ENCODE measurements around the gene ABCC5.

Gene ABCC5

DNA sequence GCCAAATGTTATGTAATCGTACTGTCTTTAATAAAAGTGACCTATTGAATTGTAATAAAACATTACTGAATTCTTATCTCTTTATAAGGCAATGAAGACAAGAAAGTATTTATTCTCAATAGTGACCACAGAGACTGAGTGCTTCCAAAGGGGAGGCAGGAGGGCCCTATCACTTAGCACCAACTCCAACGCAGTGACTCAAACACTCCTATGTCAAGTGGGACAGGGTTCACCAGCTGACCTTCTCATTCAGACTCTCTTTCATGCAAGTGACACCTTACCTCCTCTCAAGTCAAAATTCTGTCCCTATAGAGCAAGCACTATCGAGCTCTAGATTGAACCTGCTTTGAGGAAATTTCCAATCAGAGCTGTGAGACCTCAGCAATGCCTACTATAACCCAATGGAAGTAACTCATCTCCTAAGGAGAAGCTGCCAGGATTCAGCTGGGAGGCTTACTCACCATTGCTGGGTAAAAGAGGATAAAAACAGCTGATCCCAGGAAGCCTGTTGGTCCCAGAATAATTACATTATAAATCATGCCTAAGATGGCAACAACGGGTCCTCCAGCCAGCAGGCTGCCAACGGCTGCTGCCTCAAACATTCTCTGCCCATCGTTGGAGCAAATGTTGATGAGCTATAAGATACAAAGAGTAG, 35.6 kb downstream of the ABCC5 start:
- no peak overlapping the region for H3K4me3 ChIP-seq (ENCODE audit: low read depth, low read length)

DNA sequence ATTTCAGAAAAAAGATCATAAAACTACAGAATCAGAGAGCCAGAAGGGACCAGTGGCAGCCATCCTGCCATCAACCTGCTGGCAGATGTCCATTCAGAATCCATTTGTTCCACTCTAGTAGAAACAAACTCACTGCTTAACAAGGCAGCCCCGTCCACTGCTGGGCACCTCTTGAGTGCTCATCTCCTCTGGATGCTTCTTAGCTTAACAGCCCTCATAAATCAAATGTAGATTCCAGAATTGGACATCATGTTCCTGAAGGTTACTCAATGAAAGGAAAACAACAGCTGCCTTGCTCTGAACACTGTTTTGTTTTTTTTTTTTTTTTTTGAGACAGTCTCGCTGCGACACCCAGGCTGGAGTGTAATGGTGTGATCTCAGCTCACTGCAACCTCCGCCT, 37.3 kb downstream of the ABCC5 start:
- H3K4me3 ChIP-seq (ENCODE audit: low read depth, low read length) = no peak overlapping the region

DNA sequence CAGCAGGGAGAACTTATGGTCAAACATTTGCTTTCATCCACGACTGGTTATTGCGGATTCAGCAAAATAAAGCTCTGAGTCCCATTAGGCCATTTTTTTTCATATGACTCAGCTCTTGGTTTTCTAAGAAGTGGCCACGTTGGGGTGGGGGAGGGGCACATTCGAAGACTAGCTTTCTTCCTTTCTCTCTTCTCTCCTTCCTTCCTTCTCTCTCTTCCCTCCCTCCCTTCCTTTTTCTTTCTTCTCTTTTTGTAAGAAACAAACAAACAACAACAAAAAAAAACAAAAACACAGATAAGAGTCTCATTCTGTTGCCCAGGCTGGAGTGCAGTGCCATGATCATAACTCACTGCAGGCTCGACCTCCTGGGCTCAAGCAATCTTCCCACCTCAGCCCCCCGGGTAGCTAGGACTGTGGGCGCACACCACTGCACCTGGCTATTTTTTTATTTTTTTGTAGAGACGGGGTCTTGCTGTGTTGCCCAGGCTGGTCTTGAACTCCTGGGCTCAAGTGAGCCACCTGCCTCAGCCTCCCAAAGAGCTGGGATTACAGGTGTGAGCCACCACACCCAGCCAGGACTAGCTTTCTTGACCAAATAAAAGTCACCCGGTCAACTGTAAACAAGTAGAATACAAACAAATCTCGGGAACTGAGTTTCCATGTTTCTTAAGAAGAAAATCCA, 41.6 kb downstream of the ABCC5 start:
- no peak overlapping the region for H3K4me3 ChIP-seq (ENCODE audit: low read depth, low read length)

DNA sequence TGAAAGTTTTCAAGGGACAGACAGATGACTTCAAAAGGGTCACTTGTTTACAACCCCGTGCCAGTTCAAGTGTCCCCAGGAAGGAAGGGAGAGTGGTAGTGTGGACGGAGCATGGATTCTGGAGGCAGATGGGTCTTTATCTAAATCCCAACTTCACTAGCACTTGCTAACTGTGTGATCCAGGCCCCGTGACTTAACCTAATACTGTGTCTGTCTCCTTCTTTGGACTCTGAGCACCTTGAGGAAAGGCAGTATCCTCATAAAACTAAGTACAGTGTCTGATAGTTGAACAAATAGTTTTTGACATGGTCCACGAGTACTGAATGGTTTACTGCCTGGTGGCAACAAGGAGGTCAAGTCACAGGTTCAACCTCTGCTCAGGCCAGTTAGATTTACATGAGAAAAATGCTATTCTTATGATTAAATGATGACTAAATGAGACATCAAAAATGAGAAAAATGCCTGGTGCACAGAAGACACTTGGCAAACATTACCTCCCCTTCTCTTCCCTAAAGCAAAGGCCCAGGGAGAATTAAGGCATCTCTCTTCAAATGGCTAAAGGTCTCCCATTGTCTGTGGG, 48.9 kb downstream of the ABCC5 start:
- no peak overlapping the region for H3K4me3 ChIP-seq (ENCODE audit: low read depth, low read length)

DNA sequence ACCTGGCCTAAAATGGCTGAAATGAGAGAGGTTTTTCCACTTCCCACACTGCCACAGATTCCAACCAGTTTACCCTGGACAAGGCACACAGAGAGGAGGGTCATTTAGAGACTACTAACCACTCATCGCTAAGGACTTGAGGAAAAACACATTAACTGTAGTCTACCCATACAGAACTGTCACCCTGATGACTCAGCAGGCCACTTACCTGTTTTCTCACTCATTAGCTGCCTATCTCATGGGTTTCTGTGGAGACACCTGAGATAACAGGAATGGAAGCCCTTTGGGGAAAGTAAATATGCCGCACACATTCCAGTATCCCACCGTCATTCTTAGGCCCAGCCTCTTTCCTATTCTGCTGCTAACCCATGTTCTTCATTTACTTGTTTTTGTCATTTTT, 50.0 kb downstream of the ABCC5 start:
- no peak overlapping the region for H3K4me3 ChIP-seq (ENCODE audit: low read depth, low read length)

DNA sequence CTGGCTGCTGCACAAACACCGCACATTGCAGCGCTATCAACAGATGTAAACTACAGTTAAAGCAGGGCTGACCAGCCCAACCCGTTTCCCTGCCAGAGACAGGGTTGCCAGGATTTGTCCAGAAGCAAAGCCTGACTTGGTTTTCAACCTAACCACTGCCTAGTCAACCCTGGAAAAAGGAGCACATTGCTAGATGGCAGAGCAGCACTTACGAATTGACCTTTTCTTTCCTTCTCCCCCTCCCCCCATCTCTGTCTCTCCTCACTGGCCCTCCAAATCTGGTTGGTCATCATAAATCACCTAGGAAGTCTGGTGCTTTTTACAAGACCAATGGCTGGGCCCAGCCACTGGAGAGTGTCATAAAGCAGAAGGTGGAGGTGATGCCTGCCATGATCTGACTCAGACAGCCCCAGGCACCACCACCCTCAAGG, 51.3 kb downstream of the ABCC5 start:
- no peak overlapping the region for H3K4me3 ChIP-seq (ENCODE audit: low read depth, low read length)

DNA sequence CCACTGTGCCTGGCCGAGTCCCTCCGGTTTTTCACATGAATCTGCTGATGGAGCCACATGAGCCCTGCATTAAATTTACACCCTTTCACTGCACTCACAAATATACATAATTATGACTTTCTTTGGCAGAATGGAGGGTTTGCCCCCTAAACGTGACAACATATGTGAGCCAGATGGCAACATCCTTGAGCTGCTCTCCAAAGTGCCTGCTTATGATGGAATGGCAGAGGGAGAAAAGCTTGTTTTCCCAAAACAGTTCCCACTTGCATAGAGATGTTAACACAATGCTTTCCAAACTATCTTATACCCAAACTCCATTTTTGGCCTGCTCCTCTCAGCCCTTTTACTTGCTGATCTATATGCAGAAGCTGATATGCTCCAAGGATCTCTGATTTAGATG, 54.9 kb downstream of the ABCC5 start:
- no peak overlapping the region for H3K4me3 ChIP-seq (ENCODE audit: low read depth, low read length)

DNA sequence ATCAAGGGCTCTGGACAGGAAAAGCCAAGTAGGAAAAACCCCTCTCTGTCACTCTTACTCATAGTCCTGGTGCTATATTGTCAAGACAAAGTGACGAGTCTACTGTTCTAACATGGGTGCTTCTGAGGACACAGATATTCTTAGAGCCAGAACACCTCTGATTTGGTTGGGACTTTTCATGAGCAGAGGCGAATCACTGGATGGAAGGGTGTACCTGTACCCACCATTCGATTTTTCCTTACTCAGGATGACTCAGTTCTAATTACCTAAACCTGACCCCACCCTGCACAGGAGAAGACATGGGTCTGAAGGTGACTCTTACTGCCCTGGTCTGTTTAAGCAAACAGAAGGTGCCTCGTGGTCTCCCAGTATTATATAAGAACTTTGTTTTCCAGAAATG, 58.5 kb downstream of the ABCC5 start:
- no peak overlapping the region for H3K4me3 ChIP-seq (ENCODE audit: low read depth, low read length)

DNA sequence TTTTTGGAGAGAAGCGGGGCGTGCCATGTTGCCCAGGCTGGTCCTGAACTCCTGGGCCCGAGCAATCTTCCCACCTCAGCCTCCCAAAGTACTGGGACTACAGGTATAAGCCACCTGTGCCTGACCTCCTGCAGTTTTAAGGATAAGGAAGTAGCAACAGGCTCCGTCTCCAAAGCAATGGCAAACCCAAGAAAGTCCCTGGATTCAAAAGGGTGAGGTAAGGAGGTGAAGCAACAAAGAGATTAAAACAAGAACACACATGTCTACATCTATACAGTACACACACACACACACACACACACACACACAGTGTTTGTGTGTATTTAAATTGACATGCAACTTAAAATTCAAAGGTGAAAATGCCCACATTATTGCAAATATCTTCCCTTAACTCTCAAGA, 58.9 kb downstream of the ABCC5 start:
- H3K4me3 ChIP-seq (ENCODE audit: low read depth, low read length) = no peak overlapping the region

DNA sequence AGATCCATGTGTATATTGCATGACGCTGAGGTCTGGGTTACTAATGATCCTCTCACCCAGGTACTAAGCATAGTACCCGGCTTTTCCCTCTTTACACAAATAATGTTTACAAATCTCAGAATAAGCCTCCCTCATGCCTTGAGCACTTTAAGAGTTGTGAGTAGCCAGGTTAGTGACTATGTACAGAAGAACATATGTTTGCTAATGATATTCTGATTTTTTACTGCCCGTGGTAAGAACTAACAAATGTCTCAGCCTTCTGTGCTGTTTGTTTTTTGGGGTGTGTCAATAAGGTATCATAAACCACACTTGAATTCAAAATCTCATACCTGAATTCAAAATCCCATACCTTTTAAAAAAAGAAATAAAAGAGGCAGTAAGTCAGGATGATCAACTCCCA, 59.5 kb downstream of the ABCC5 start:
- H3K4me3 ChIP-seq (ENCODE audit: low read depth, low read length) = no peak overlapping the region

DNA sequence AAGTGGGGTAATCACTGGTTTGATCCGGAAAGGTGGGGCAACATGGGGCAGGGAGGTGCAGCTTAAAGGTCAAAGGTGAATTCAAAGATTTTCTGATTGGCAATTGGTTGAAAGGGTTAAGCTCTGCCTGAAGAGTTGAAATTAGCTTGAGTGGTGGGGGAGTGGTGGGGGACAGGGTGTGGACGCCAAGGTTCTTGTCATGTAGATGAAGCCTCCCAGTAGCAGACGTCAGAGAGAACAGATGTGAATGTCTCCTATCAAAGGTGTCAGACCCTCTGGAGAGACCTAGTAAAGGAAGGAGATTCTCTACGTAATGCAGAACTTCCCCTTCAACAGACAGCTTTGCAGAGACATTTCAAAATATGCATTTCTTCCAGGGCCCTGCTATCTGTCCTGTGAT, 62.8 kb downstream of the ABCC5 start:
- H3K4me3 ChIP-seq (ENCODE audit: low read depth, low read length) = no peak overlapping the region

DNA sequence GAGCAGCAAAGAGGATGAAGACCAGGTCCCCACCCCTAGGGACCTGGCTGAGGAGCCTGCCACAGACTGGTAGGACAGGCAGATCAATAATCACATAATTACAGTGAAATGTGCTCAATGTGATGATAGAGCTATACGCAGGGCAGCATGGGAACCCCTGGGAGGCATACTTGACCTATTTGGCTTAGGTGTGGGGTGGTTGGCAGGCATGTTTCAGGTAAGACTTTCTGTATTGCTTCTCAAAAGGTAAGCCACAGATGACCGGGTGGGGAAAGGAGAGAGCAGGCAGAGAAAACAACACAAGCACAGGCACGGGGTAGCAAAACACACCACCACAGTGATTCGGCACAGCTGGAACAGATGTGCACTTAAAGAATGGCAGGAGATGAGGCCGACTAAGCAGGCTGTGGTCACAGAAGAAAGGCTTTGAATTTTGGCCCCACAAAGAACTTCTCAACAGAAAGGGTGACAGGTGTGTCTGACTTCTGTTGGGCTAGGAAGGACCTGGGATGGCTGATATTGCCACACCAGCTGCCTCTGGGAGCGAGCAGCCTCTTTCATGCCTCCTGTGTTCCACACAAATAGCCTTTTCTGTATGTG, 64.1 kb downstream of the ABCC5 start:
- H3K4me3 ChIP-seq (ENCODE audit: low read depth, low read length) = no peak overlapping the region

DNA sequence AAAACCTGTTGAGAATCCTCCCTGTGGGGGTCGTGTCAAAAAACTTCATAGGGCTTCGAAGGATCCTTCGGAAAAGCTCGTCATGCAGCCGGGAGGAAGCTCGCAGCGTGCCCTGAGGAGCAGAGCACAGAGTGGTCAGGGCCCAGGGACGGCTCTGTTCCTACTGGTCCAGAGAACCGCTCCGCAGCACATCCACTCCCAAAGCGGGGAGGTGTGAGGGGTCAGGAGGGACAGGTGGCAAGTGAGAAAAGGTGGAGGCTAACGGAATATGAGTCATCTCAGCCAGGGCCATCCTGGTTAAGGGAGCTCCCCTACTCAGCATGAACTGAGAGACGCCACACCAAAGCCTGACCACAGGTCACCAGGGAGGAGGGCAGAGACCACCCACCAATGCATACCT, 66.2 kb downstream of the ABCC5 start:
- H3K4me3 ChIP-seq (ENCODE audit: low read depth, low read length) = no peak overlapping the region

DNA sequence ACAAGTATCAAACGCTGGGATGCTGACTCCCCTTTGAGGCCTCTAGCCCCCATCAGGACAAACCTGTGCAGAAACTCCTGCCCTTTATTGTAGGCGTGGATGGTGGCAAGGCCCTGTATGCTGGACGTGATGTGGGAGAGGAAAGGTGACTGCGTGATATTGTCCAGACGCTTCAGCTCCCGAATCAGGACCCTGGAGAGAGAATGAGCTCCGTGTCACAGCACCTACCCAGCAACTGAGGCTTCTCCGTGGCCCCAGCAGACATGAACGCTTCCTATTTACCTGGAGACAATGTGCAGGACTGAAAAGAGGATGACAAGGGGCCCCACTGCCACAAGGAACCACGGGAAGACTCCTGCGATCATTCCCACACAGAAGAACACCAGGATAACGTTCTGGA, 68.0 kb downstream of the ABCC5 start:
- no peak overlapping the region for H3K4me3 ChIP-seq (ENCODE audit: low read depth, low read length)

DNA sequence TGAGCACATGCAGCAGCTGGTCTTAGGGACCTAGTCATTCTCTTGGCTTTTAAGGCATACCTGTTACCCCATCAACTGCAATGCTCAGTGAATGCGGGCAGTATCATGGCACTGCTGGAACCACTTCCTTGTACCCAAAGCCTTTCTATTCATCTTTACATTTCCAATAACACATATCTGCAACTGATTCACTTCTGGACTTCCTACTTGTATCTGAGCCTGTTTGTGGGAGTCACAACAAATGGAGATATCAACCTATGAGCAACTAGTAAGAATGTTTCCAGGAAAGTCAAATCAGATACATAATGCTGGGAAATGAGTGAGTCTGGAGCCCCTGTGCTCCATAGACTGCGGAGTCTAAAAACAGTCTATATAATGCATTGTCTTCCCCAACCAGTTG, 71.6 kb downstream of the ABCC5 start:
- H3K4me3 ChIP-seq (ENCODE audit: low read depth, low read length) = no peak overlapping the region

DNA sequence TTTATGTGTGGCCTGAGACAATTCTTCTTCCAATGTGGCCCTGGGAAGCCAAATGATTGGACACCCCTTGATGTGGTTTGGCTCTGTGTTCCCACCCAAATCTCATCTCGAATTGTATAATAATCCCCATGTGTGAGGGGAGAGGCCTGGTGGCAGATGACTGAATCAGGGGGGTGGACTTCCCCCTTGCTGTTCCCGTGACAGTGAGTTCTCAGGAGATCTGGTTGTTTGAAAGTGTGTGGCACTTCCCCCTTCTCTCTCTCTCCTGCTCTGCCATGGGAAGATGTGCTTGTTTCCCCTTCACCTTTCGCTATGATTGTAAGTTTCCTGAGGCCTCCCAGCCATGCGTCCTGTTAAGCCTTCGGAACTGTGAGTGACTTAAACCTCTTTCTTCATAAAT, 72.9 kb downstream of the ABCC5 start:
- H3K4me3 ChIP-seq (ENCODE audit: low read depth, low read length) = no peak overlapping the region

DNA sequence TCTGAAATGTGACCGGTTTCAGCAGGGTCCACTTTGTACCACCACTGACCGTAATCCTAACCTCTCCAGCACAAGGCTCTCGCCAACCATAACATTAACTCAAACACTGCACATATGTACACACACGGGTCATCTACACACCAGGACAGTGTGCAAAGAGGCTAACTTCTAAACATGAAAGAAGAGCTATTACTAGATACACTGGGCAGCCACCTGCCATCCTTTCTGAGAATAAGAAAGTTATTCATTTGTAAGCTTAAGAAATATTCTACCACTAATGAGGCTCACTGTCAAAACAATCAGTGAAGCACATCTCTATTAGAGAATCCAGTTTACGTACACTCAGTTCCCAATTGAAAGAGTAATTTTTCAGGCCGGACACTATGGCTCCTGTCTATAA, 73.9 kb downstream of the ABCC5 start:
- H3K4me3 ChIP-seq (ENCODE audit: low read depth, low read length) = no peak overlapping the region

DNA sequence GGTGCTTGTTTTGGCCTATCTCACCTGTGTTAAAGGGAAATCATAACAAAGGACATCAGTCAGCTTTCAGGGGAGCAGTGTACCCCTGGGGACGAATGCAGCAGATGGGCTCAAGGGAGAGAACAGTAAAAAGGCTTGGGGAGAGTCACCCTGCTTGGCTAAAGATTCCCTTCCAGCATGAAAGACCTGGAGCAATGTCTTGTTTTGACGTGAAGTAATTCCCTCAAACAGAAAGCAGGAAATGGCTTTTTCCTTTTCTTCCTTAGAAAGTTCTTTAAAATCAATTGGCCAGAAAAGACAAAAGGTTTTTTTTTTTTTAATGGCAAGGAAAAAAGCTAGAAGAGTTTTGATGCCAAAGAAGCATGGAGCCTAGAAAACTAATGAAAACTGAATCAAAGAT, 76.5 kb downstream of the ABCC5 start:
- no peak overlapping the region for H3K4me3 ChIP-seq (ENCODE audit: low read depth, low read length)

DNA sequence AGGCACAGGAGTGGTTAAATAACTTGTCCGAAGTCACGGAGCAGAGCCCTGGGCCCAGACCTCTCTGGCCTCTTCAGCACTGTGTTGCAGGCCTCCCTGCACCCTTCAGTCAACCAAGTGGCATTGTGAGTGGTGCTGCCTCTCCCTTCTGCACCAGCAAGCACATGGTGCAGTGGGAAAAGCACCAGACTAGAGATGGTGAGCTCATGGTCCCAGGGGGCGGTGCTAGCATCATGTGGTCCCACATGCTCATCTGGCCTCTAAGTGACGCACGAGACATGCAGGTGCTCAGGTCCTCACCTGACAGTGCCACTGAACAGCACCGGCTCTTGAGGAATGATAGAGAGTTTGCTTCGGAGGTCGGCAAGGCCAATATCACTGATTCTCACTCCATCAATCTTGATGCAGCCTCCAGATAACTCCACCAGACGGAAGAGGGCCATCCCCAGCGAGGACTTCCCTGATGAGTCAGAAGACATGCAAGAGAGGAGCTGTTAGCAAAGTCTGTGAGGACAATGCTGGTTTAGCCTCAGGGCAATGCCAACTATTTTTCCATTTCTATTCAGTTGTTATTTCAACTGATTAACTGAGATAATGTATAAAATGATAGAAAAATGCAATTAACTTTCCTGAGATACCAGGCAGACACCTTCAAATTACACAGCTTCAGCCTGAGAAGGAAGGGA, 79.9 kb downstream of the ABCC5 start:
- no peak overlapping the region for H3K4me3 ChIP-seq (ENCODE audit: low read depth, low read length)

DNA sequence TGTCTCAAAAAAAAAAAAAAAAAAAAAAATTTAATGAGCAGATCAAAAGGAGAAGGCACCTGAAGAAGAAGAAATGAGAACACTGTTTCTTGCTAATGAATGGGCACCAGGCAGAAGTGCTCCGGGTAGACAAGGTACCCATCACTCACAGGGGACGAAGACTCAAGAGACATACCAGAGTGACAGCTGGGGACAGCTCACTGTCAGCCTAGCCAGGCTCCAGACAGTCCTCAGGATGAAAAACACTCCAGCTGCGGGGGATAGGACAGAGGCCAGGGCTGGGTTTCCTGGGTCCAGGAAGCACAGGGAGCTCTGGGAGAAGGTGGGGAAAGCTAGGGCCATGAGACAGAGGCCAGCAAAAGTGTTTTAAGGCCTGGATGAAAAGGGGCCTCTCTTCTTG, 84.5 kb downstream of the ABCC5 start:
- no peak overlapping the region for H3K4me3 ChIP-seq (ENCODE audit: low read depth, low read length)

DNA sequence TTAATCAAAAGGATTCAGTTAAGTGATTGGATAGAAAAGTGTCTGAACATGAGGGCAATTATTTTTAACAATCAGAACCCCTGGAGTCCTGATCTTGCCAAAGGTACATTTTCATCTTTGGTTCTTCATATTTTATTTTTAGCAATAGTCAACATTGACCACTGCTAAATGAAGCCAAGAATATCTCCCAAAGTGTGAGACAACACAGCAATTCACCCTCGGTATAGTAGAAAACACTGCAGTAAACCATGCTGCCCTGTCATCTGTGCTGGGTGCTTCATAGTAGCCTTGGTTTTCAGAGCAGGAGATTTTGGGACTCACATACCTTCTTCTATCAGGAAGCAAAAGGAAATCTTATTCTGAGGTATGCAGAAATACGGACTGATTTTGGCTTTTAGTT, 85.8 kb downstream of the ABCC5 start:
- H3K4me3 ChIP-seq (ENCODE audit: low read depth, low read length) = no peak overlapping the region

DNA sequence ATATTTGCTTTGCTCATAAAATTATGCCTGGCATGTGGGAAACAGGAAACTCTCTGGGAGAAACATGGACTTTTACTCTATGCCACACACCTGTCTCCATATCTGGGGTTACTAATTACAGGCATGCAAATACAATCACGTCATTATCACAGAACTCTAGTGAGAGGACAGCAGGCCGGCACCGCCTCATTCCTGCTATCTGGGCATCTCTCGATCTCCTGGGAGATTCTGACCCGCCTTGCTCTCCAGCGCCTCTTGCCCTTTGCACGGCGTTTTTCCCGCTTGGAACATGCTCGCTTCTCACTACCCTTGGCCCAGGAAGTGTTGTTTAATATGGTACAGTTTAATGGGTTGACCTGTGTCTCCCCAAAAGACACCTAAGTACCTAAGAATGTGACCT, 87.6 kb downstream of the ABCC5 start:
- no peak overlapping the region for H3K4me3 ChIP-seq (ENCODE audit: low read depth, low read length)
